ENCODE data around the gene PACSIN2.
A peak's percentile ranks its signal among the peaks of the same experiment; 100 is the strongest.
"Not testable (repeated sequence)": the region's sequence is repeated elsewhere in the genome, so short reads cannot be mapped to it uniquely, and the experiment has no call there.

The PACSIN2 gene

DNA sequence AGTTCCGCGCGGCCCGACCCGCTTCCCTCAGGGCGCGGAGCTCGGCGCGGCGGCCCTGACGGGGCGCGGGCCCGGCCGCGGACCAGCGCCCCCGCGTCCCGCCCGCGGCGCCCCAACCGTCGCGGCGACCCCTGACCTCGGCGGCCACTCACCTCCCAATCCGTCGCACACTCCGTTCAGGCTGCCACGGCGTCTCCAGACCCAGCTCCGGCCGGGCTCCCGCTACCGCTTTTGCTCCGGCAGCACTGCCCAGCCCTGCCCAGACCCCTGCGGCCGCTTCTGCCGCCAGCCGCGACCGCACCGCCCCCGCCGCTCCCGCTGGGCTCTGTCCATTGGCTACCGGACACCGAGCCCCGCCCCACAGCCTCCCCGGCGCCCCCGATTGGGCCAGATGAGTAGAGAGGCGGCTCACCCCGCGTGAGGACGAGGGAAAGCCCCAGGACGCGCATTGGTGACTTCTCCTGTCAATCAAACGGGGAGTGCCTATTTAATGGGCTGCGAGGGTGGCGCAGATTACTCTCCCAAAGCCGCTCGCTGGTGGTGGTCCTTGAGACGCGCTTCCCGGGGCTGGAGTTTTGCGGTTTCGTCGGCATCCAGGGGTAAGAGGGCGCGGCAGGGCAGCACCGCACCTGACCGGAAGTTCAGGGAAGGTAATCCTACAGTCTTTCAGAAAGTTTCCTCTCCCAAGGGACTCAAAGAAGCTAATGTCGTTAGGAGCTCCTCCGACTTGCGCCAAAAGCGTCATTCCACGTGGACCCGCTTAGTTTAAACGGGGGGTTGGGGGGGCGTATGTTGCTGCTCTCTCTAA, at the start of gene PACSIN2:
PACSIN2 (minus strand) TSS at position 281 of the 808 bp plus-strand sequence. CDS start 103,069 bp downstream, outside the sequence.
- peak; percentile 90 for DNase-seq

GRCh38 chr22:43060183-43060582, 45.2 kb upstream of the PACSIN2 start:
- no peak for DNase-seq

- DNase-seq: no peak
Measured at GRCh38 chr22:43057641-43058040, 42.7 kb upstream of the PACSIN2 start.

DNA sequence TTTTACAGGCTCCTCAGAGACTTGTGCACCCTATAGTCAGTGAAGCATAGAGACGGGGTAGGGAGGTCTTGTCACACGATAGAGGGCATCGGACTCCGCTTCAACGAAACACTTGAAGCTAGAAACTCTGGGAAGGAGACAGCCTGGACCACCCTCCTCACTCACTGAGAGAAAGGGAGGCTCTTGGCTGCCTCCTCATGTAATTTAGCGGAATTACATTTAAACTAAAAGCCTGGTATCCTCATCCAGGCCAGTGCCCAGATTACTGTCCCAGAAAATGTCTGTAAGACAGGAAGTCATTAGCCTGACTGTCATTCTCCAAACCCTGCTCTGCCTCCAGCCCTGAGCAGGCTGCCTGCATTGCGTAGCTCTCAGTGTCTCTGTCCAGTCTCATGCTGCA, 38.2 kb upstream of the PACSIN2 start:
- DNase-seq: no peak

- DNase-seq: no peak
Measured at GRCh38 chr22:43050995-43051394, 36.0 kb upstream of the PACSIN2 start.

GRCh38 chr22:43047605-43048004, 32.7 kb upstream of the PACSIN2 start:
- DNase-seq: no peak

DNA sequence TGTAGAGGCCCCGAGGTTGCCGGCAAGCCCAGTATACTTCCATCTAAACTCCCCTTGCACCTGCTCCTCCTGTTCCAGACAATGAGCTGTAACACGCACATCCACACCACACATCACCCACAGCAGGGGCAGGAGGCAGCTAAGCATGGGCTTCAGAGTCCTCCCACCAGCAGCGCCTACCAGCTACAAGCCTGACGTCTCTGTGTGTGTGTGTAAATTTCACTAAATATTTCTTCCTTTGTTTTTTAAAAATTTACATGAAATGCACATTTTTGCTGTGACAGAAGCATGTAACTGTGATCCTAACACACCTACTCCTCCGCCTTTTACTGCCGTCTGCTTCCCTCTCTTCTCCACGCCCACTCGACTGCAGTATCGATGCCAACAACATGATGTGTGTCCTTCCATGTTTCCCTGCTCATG, 29.4 kb upstream of the PACSIN2 start:
- DNase-seq: no peak

GRCh38 chr22:43042101-43042780, 27.3 kb upstream of the PACSIN2 start:
- DNase-seq: no peak

- DNase-seq: no peak
Measured at GRCh38 chr22:43039800-43040199, 24.9 kb upstream of the PACSIN2 start.

DNA sequence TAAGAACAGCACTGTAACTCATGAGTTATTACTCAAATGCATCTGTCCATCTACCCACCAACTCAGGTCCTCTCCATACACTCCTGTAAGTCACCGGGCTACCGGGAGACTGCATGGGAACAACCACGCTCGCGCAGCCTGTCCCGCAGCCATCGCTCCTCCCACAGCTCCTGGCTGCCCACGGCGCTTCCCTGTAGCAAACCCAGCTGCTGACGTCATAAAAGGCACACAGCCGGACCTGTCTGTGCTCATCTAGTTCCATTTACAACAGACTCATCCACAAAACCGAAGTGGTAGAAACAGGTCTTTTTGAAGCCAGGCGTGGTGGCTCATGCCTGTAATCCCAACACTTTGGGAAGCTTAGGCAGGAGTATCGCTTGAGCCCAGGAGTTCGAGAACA, 23.4 kb upstream of the PACSIN2 start:
- no peak for DNase-seq

DNA sequence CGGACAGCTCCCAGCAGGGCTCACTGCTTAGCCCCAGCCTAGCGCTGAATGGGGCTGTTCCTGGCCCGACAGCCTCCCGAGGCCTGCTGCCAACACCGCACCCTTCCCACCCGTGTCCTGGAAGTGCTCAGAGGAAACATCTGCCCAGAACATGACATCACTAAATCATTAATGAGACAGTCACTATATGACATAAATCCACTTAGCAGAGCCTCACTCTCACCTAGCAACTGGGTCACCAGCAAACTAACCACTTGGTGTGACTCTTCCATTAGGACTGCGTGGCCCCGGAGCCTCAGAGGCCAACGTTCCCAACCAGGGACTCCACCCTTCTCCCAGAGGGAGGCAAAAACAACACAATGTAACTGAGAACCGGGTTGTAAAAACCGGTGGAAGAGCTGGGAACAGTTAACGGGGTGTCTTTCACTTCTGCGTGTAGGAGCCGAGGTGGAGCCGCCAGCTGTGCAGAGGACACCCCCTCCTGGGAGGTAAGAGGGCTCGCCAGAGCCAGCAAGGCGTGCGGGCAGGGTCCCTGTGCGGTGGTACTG, 21.4 kb upstream of the PACSIN2 start:
- no peak for DNase-seq

GRCh38 chr22:43035250-43035649, 20.3 kb upstream of the PACSIN2 start:
- no peak for DNase-seq

DNA sequence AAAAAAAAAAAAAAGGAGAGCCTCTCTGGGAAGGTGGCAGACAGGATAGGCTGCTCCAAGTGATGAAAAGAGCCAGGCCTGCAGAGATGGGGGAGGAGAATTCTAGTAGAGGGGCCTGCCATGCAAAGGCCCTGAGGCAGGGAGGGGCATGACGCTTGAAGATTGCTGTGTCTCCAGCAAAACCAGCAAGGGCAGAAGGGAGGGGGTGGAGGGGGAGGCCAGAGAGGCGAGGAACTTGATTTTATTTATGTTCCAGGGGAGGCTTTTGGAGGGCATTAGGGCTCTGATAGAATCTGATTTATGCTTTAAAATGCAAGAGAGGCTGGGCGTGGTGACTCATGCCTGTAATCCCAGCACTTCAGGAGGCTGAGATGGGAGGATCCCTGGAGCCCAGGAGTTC, 16.7 kb upstream of the PACSIN2 start:
- DNase-seq: no peak

- no peak for DNase-seq
Measured at GRCh38 chr22:43018615-43019014, 3.7 kb upstream of the PACSIN2 start.

- DNase-seq: no peak
Measured at GRCh38 chr22:43017525-43018460, 2.8 kb upstream of the PACSIN2 start.

DNA sequence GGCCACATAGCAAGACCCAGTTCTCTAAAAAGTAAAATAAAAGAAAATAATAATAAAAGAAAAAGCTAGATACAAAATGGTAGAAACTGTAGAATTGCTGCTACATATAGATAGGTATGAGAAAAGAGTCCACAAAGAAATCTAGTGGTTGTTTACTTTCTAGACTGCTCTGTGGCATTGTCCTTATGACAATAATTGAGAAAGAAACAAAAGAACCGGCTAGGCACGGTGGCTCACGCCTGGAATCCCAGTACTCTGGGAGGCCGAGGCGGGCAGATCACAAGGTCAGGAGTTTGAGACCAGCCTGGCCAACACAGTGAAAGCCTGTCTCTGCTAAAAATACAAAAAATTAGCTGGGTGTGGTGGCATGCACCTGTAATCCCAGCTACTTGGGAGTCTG, 1.2 kb upstream of the PACSIN2 start:
- not testable (repeated sequence) for DNase-seq

- DNase-seq: no peak
Measured at GRCh38 chr22:43015677-43016042, 711 bp upstream of the PACSIN2 start.

DNA sequence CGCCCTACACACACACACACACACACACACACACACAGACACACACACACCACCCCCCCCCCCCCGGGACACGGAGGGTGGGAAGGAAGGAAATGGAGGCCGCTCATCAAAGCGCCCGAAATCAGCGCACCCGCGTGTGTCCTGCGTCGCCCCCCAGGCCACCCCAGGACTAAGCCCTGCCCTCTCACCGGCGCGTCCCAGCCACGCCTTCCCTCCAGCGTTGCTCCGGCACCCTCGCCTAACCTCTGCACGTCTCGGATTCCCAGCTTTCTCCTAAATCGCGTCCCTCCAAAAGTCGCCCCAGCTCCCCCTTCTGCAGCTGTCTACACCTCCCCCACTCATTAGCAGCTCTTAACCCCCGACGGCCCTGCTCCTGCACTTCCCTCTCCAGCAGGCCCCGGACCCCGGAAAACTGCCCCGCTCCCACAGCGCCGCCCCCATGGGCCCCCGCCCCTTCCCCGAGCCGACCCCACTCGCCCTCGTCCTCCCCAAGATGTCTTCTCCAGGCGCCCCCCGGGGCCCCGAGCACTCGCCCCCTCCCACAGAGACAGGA, 557 bp downstream of the PACSIN2 start:
- no peak for DNase-seq

DNA sequence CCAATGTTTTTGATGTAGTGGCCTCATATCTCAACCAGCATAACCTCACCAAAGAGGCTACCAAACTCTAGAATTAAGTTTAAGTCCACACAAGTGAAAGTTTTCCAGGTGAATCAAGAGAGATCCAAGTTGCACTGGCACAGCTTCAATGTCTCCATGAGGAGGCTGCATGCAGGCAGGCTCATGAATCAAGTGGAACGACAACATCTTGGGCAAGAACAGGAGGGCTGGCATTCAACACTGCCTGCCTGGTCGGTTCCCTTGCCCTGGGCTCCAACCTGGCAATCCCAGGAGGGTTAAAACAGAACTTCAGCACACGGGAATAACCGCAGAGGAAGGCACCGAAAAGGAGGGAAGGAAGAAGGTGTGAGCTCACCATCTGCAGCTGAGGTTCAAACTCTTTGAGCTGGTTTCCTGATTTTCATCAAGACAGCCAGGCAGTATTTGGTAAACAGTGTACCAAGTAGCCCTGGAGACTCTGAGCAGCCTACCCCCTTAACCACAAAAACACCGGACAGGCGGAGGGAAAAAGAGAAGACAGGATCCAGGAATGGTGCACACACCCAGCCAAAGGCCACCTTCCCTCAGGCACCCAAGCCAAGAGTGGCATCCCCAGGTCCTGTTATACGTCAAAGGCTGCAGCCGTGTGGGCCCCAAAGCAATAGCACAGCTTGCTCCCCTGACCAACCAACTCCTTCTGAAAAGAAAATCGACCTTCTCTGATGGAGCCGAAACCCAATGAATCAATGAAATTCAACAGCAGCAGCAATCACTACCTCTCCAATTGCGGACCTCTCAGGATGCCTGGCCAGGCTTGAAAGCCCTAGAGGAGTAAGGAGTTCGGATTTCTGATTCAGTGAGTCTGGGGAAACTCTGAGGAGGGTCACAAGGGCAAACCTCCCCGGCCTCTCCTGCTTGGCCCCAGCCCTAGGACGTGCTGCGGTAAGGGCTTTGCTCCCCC, 1.3 kb downstream of the PACSIN2 start:
- DNase-seq: no peak

- no peak for DNase-seq
Measured at GRCh38 chr22:43012390-43012789, 2.6 kb downstream of the PACSIN2 start.

GRCh38 chr22:43011079-43011478, 3.9 kb downstream of the PACSIN2 start:
- DNase-seq: no peak
